K562 (cell line): ENCODE results near the gene DNMT3L. TPM values are rescaled to one million over a fixed set of nuclear protein-coding genes. Genes with fewer than 3 reads are reported as not detected.

ENCODE experiments used
- ATF6 ChIP-seq: sonication (generic); formaldehyde crosslinking; IDR thresholded peaks from 2 replicates; pipeline ENCODE4 v1.4.0; 2020; ENCODE audit warnings: mild to moderate bottlenecking, missing genetic modification reagents
- ERF ChIP-seq: fragments of 450-650 bp; formaldehyde crosslinking; IDR thresholded peaks from 2 replicates; pipeline ENCODE4 v1.4.0; 2020; ENCODE audit warnings: mild to moderate bottlenecking, mixed read lengths
- EWSR1 ChIP-seq: fragments of 450-650 bp; IDR thresholded peaks from 2 replicates; pipeline ENCODE4 v1.6.1; 2018; ENCODE audit warnings: borderline replicate concordance, mild to moderate bottlenecking, low read depth, moderate library complexity; ENCODE audit not compliant: partially characterized antibody
- HDAC1 ChIP-seq, 2 experiments: fragments of 450-650 bp; IDR thresholded peaks; 2 replicates each; pipeline ENCODE4 v1.6.1; 2016 to 2017; ENCODE audit warnings: inconsistent platforms in 1 of 2, mild to moderate bottlenecking in 1 of 2, moderate library complexity in 1 of 2
- ID3 ChIP-seq, 2 experiments: fragments of 250-450 bp in 1 of 2; fragments of 450-650 bp in 1 of 2; sonication (Bioruptor Pico) in 1 of 2; IDR thresholded peaks; 2 replicates each; pipeline versions ENCODE4 v1.6.1 to v1.8.0; 2016 to 2021; ENCODE audit warnings: mild to moderate bottlenecking in 2 of 2, moderate library complexity in 2 of 2, missing compliant biosample characterization in 1 of 2, missing genetic modification characterization in 1 of 2
- LCOR ChIP-seq: sonication (generic); formaldehyde crosslinking; IDR thresholded peaks from 2 replicates; pipeline ENCODE4 v1.8.0; 2022; ENCODE audit warnings: mild to moderate bottlenecking, missing genetic modification reagents
- NELFE ChIP-seq: IDR thresholded peaks from 2 replicates; pipeline ENCODE4 v1.6.1; 2011; ENCODE audit warnings: mild to moderate bottlenecking; ENCODE audit not compliant: insufficient read depth, insufficient read length
- PTRF ChIP-seq: fragments of 450-650 bp; IDR thresholded peaks from 2 replicates; pipeline ENCODE4 v1.6.1; 2016; ENCODE audit warnings: mild to moderate bottlenecking, missing genetic modification characterization, missing compliant biosample characterization
- RBM25 ChIP-seq: fragments of 200-400 bp; formaldehyde crosslinking; IDR thresholded peaks from 2 replicates; pipeline ENCODE4 v1.6.1; 2018; ENCODE audit warnings: low read length, low read depth, moderate library complexity; ENCODE audit not compliant: severe bottlenecking
- REST ChIP-seq, 2 experiments: fragments of 450-650 bp; formaldehyde crosslinking in 1 of 2; IDR thresholded peaks; 2 replicates each; pipeline versions ENCODE4 v1.4.0 to v1.6.1; 2014 to 2020; ENCODE audit warnings: mild to moderate bottlenecking in 2 of 2, borderline replicate concordance in 1 of 2, low read depth in 1 of 2
- SAFB ChIP-seq: fragments of 200-400 bp; formaldehyde crosslinking; IDR thresholded peaks from 2 replicates; pipeline ENCODE4 v1.6.1; 2017; ENCODE audit warnings: low read depth, low read length, borderline replicate concordance
- SP1 ChIP-seq: sonication (generic); formaldehyde crosslinking; IDR thresholded peaks from 2 replicates; pipeline ENCODE4 v1.8.1; 2022; ENCODE audit warnings: mild to moderate bottlenecking, missing genetic modification reagents
- SRSF9 ChIP-seq: fragments of 200-400 bp; formaldehyde crosslinking; IDR thresholded peaks from 2 replicates; pipeline ENCODE4 v1.6.1; 2017; ENCODE audit warnings: low read depth, low read length, borderline replicate concordance
- TEAD2 ChIP-seq: fragments of 450-650 bp; IDR thresholded peaks from 2 replicates; pipeline ENCODE4 v1.6.1; 2016; ENCODE audit warnings: missing genetic modification characterization, control low read depth, missing compliant biosample characterization
- ZFPM2 ChIP-seq: fragments of 250-450 bp; sonication (Bioruptor Pico); IDR thresholded peaks from 2 replicates; pipeline ENCODE4 v1.5.1; 2022; ENCODE audit warnings: mild to moderate bottlenecking
- ZNF133 ChIP-seq: fragments of 250-450 bp; sonication (Bioruptor Pico); IDR thresholded peaks from 2 replicates; pipeline ENCODE4 v1.4.0; 2020; ENCODE audit warnings: mild to moderate bottlenecking
- ZNF75A ChIP-seq: fragments of 450-650 bp; formaldehyde crosslinking; IDR thresholded peaks from 2 replicates; pipeline ENCODE4 v1.4.0; 2020; ENCODE audit warnings: mild to moderate bottlenecking
- polyA plus RNA-seq, 8 experiments: library from polyadenylated mRNA; depleted of rRNA in 4 of 8; stranded (reverse) in 5 of 8; unstranded in 3 of 8; fragments of >200 nt; fragmentation: Nextera tagmentation in 2 of 8; fragmentation: Illumina TruSeq in 1 of 8; extraction: Ambion mirVana in 2 of 8; extraction: Trizol in 1 of 8; gene quantifications; 2 replicates each; pipeline versions ENCODE4 v1.2.1 to v1.2.3, GENCODE V29; 2011 to 2014; ENCODE audit warnings: inconsistent platforms in 1 of 8, missing spikeins in 1 of 8
- total RNA-seq, 7 experiments: library from RNA; depleted of rRNA in 6 of 7; stranded (reverse); fragments of >200 nt in 6 of 7; fragmentation: Illumina TruSeq in 2 of 7; extraction: Trizol in 2 of 7; gene quantifications; 2 replicates each; pipeline versions ENCODE4 v1.2.1 to v1.2.3, GENCODE V29; 2011 to 2021; ENCODE audit warnings: low replicate concordance in 1 of 7

Gene DNMT3L
- total and polyA plus RNA-seq, 9 of the 15 experiments (the other 6 are each of a cell fraction or from before 2014, with no cell fraction given): 0.08 TPM; not detected in 8

- TF ChIP-seq ATF6 (CRISPR knock-in tag) (no peak), SP1 (CRISPR knock-in tag) (0 out of 2 replicates have a peak, but pooled peaks have one; percentile 46), ID3 (CRISPR knock-in tag; IDR thresholded peaks at IDR 0.05) (no peak), ID3 (tag; IDR thresholded peaks at IDR 0.05) (0 out of 2 replicates have a peak, but pooled peaks have one; percentile 45), LCOR (CRISPR knock-in tag) (no peak), SRSF9 (no peak), ZFPM2 (no peak), RBM25 (no peak), EWSR1 (no peak), ZNF75A (CRISPR knock-in tag) (peak; percentile 42; the same call in 1 of the 2 replicates), ZNF133 (no peak), ERF (CRISPR knock-in tag) (peak; percentile 58; the same call in 1 of the 2 replicates), REST (IDR thresholded peaks at IDR 0.05; ENCODE audit: borderline replicate concordance) (peak; percentile 96), REST (CRISPR knock-in tag; IDR thresholded peaks at IDR 0.05; ENCODE audit: low read depth) (no peak), HDAC1 (IDR thresholded peaks at IDR 0.05) (no peak), NELFE (no peak), SAFB (no peak), PTRF (tag) (no peak), TEAD2 (tag) (no peak)
Observed at GRCh38 chr21:44267655-44268142, 6.0 kb upstream of the DNMT3L start (continued).
